ENCODE measurements around the gene NDOR1. TPM values are rescaled to one million over a fixed set of nuclear protein-coding genes. Genes with fewer than 3 reads are reported as not detected.

Gene NDOR1
- total RNA-seq, 1 donor = 7.8 TPM

GRCh38 chr9:137263506-137263905 is 58.0 kb downstream of the NDOR1 start:
- H3K4me3 ChIP-seq (ENCODE audit: low read depth, low read length) = no peak overlapping the region
- DNase-seq (ENCODE audit: low read depth) = no peak
- TF ChIP-seq CTCF (IDR thresholded peaks at IDR 0.05; ENCODE audit: insufficient read depth, low read depth, low read length) = no peak

- DNase-seq (ENCODE audit: low read depth) = no peak
- H3K4me3 ChIP-seq (ENCODE audit: low read depth, low read length) = no peak overlapping the region
- no peak for TF ChIP-seq CTCF (IDR thresholded peaks at IDR 0.05; ENCODE audit: insufficient read depth, low read depth, low read length)
These were observed 58.6 kb downstream of the NDOR1 start for GRCh38 chr9:137264067-137264466.

- H3K4me3 ChIP-seq (ENCODE audit: low read depth, low read length) = no peak overlapping the region
- DNase-seq (ENCODE audit: low read depth) = no peak
- no peak for TF ChIP-seq CTCF (IDR thresholded peaks at IDR 0.05; ENCODE audit: insufficient read depth, low read depth, low read length)
These were observed 60.1 kb downstream of the NDOR1 start for GRCh38 chr9:137265496-137266161.

- no peak overlapping the region for H3K4me3 ChIP-seq (ENCODE audit: low read depth, low read length)
- DNase-seq (ENCODE audit: low read depth) = no peak
- TF ChIP-seq CTCF (IDR thresholded peaks at IDR 0.05; ENCODE audit: insufficient read depth, low read depth, low read length) = no peak
These were observed 60.6 kb downstream of the NDOR1 start for GRCh38 chr9:137266162-137266527.

Small RNA genes within 50 kb of the gene (small RNA-seq; reads per million reads assigned to genes)
- gene MIR3621 = not detected

Other genes with a start within 250 kb of the NDOR1 start
- 10.8 and 21.9 TPM in 2 replicates for gene PTGDS, start 228.2 kb upstream of the NDOR1 start, total RNA-seq
- gene LCNL1, start 222.7 kb upstream of the NDOR1 start, total RNA-seq = 3.2 and 3.5 TPM in 2 replicates
- gene PAXX, start 213.3 kb upstream of the NDOR1 start, total RNA-seq = 9.9 and 18.0 TPM in 2 replicates
- gene CLIC3, start 209.1 kb upstream of the NDOR1 start, total RNA-seq = 19.0 and 43.2 TPM in 2 replicates
- 14.7 and 15.5 TPM in 2 replicates for gene ABCA2, start 177.5 kb upstream of the NDOR1 start, total RNA-seq
- not detected in 2 replicates for gene FUT7, start 173.6 kb upstream of the NDOR1 start, total RNA-seq
- 6.4 and 13.0 TPM in 2 replicates for gene NPDC1, start 159.5 kb upstream of the NDOR1 start, total RNA-seq
- gene ENTPD2, start 151.6 kb upstream of the NDOR1 start, total RNA-seq = not detected in 2 replicates
- gene SAPCD2, start 135.1 kb upstream of the NDOR1 start, total RNA-seq = 5.2 TPM in 2 replicates
- 16.0 and 31.2 TPM in 2 replicates for gene UAP1L1, start 128.2 kb upstream of the NDOR1 start, total RNA-seq
- gene MAN1B1, start 118.7 kb upstream of the NDOR1 start, total RNA-seq = 65.6 and 65.7 TPM in 2 replicates
- 41.5 and 44.8 TPM in 2 replicates for gene DPP7, start 91.0 kb upstream of the NDOR1 start, total RNA-seq
- gene GRIN1, start 66.5 kb upstream of the NDOR1 start, total RNA-seq = under 0.01 TPM in 1 of 2 replicates, not detected in the other
- not detected in 2 replicates for gene LRRC26, start 35.6 kb upstream of the NDOR1 start, total RNA-seq
- not detected in 2 replicates for gene TMEM210, start 33.6 kb upstream of the NDOR1 start, total RNA-seq
- gene ANAPC2, start 17.1 kb upstream of the NDOR1 start, total RNA-seq = 22.9 and 24.8 TPM in 2 replicates
- 58.7 and 81.5 TPM in 2 replicates for gene SSNA1, start 17.0 kb upstream of the NDOR1 start, total RNA-seq
- gene TPRN, start 5.0 kb upstream of the NDOR1 start, total RNA-seq = 6.9 and 8.1 TPM in 2 replicates
- 33.2 and 40.2 TPM in 2 replicates for gene TMEM203, start 52 bp upstream of the NDOR1 start, total RNA-seq
- under 0.01 TPM in 1 of 2 replicates, not detected in the other for gene RNF208, start 16.5 kb downstream of the NDOR1 start, total RNA-seq
- under 0.01 and 0.64 TPM in 2 replicates for gene CYSRT1, start 19.5 kb downstream of the NDOR1 start, total RNA-seq
- not detected in 2 replicates for gene RNF224, start 21.8 kb downstream of the NDOR1 start, total RNA-seq
- gene SLC34A3, start 25.2 kb downstream of the NDOR1 start, total RNA-seq = under 0.01 TPM in 1 of 2 replicates, not detected in the other
- gene TUBB4B, start 35.6 kb downstream of the NDOR1 start, total RNA-seq = 151 and 218 TPM in 2 replicates
- gene STPG3, start 45.6 kb downstream of the NDOR1 start, total RNA-seq = not detected in 2 replicates
- gene NELFB, start 49.6 kb downstream of the NDOR1 start, total RNA-seq = 47.1 and 48.6 TPM in 2 replicates
- gene TOR4A, start 72.0 kb downstream of the NDOR1 start, total RNA-seq = 39.3 and 42.3 TPM in 2 replicates
- under 0.01 and 0.32 TPM in 2 replicates for gene NRARP, start 96.6 kb downstream of the NDOR1 start, total RNA-seq
- gene EXD3, start 217.5 kb downstream of the NDOR1 start, total RNA-seq = 7.3 and 8.1 TPM in 2 replicates
- gene NOXA1, start 217.7 kb downstream of the NDOR1 start, total RNA-seq = 0.32 TPM in 1 of 2 replicates, not detected in the other
- under 0.01 TPM in 1 of 2 replicates, not detected in the other for gene ENTPD8, start 235.7 kb downstream of the NDOR1 start, total RNA-seq

Measured in fibroblast of villous mesenchyme (primary cell).